Esophagus muscularis mucosa (tissue), 4 donors: ENCODE measurements around the gene CNTNAP2. TPM values are rescaled to one million over a fixed set of nuclear protein-coding genes. Genes with fewer than 3 reads are reported as not detected.

Source experiments
- DNase-seq: peaks from one replicate; pipeline ENCODE4 v3.0.0-alpha.2; 2017; ENCODE audit errors: extremely low spot score
- H3K27ac ChIP-seq, 4 donors: fragments of 200-600 bp; sonication (generic); replicated peaks in 1 of 4; 1 replicate in 3 of 4; 2 replicates in 1 of 4; pipeline ENCODE4 v1.5.1; 2016 to 2019; ENCODE audit warnings: mild to moderate bottlenecking in 1 of 4
- H3K27me3 ChIP-seq, 4 donors: fragments of 200-600 bp; sonication (generic); one replicate each; pipeline versions ENCODE4 v1.5.1 to v1.6.0; 2016 to 2019
- H3K36me3 ChIP-seq, 4 donors: fragments of 200-600 bp; sonication (generic); one replicate each; pipeline ENCODE4 v1.5.1; 2016 to 2019
- H3K4me1 ChIP-seq, 4 donors: fragments of 200-600 bp; sonication (generic); one replicate each; pipeline ENCODE4 v1.5.1; 2016 to 2019
- H3K4me3 ChIP-seq, 4 donors: fragments of 200-600 bp; sonication (generic); 1 replicate in 2 of 4; 2 replicates in 2 of 4; pipeline ENCODE4 v1.5.1; 2016 to 2019; ENCODE audit warnings: mild to moderate bottlenecking in 4 of 4, moderate library complexity in 1 of 4
- H3K9me3 ChIP-seq, 4 donors: fragments of 200-600 bp; sonication (generic); 1 replicate in 3 of 4; 2 replicates in 1 of 4; pipeline ENCODE4 v1.5.1; 2016 to 2019
- EP300 ChIP-seq: sonication (generic); formaldehyde crosslinking; IDR thresholded peaks from one replicate; pipeline ENCODE4 v1.6.1; 2017; ENCODE audit warnings: antibody characterized with exemption
- POLR2A ChIP-seq: fragments of 450-650 bp; IDR thresholded peaks from one replicate; pipeline ENCODE4 v1.6.1; 2017; ENCODE audit warnings: antibody characterized with exemption, moderate library complexity, mild to moderate bottlenecking, low read depth
- POLR2AphosphoS5 ChIP-seq, 2 donors: sonication (generic); formaldehyde crosslinking; IDR thresholded peaks; one replicate each; pipeline ENCODE4 v1.6.1; 2017; ENCODE audit warnings: antibody characterized with exemption in 2 of 2
- WGBS: methylation state at CpG from one replicate; pipeline ENCODE4 v1.1.5; 2018; 5-methylcytosine and 5-hydroxymethylcytosine counted together
- intact Hi-C: fragments of 100-400 bp; cut with DNase I; formaldehyde crosslinking; loops from one replicate; pipeline ENCODE4 v1.15.1; 2023
- total RNA-seq, 4 donors: library from RNA; depleted of rRNA; stranded (reverse); fragments of >200 nt; gene quantifications; one replicate each; pipeline versions ENCODE4 v1.1.0 to v1.2.1, GENCODE V29; 2016
- TF ChIP-seq, protein P1 (sequence below), 3 experiments: fragments of 200-600 bp in 2 of 3; fragments of 450-650 bp in 1 of 3; sonication (generic) in 2 of 3; IDR thresholded peaks; one replicate each; pipeline ENCODE4 v1.5.1; 2017 to 2019; ENCODE audit warnings: antibody characterized with exemption in 3 of 3, mild to moderate bottlenecking in 2 of 3, moderate library complexity in 1 of 3

The CNTNAP2 gene
- total RNA-seq, 4 donors from 2014 or later: 1.2 to 2.9 (median 1.9) TPM

DNA sequence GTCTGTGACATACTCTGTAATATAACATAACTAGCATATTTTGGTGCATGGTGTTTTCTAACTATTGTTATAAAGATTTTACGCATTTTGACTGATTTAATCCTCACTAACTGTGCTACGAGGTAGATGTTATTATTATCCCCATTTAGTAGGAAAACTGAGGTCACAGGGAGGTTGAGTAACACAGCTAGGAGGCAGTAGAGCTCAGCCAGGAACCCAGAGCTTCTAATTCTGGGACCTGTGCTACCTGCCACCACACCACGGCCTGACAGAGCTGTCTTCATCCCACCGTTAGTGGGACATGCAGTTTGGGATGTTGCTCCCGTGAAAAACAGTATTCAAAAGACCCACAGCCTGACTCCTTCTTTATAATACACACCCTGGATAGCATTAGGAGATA lies 962.5 kb downstream of the CNTNAP2 start:
- Histone ChIP-seq H3K4me3 (no peak overlapping the region), H3K9me3 (no peaks in the 10 kb centered on the region), H3K4me1 (no peaks in the 10 kb centered on the region), H3K36me3 (no peaks in the 10 kb centered on the region), H3K27ac (no peak overlapping the region), H3K27me3 (no peaks in the 10 kb centered on the region)
- intact Hi-C loops: no loop called here
- 73% methylated on average over 5 of the region's 5 CpGs for WGBS
- TF ChIP-seq, protein P1, sequence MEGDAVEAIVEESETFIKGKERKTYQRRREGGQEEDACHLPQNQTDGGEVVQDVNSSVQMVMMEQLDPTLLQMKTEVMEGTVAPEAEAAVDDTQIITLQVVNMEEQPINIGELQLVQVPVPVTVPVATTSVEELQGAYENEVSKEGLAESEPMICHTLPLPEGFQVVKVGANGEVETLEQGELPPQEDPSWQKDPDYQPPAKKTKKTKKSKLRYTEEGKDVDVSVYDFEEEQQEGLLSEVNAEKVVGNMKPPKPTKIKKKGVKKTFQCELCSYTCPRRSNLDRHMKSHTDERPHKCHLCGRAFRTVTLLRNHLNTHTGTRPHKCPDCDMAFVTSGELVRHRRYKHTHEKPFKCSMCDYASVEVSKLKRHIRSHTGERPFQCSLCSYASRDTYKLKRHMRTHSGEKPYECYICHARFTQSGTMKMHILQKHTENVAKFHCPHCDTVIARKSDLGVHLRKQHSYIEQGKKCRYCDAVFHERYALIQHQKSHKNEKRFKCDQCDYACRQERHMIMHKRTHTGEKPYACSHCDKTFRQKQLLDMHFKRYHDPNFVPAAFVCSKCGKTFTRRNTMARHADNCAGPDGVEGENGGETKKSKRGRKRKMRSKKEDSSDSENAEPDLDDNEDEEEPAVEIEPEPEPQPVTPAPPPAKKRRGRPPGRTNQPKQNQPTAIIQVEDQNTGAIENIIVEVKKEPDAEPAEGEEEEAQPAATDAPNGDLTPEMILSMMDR (IDR thresholded peaks at IDR 0.05): no peak
- no peak for TF ChIP-seq EP300
- TF ChIP-seq POLR2AphosphoS5 (IDR thresholded peaks at IDR 0.05): no peak
- no peak for TF ChIP-seq POLR2A
- no peak for DNase-seq

DNA sequence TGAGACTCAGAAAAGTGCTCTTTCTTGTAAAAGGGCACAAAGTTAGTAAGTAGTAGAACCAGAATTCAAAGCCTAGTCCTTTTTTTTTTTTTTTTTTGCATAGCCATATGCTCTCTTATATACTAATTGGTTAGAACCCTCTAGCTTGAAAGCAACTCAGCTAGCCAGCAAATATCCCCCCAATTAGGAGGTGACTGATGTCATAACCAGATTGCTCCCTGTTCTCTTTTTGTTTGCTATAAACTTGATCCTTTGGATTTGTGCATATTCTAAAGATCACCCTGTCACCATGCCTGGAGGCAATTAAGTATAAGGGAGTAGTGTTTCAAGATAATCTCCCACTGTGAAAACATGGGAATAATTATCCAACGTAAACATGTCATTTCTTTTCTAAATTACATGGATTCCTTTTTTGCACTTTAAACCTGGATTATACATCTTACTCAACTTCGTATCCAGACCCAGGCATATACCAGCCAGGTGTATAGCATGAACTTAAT lies 963.4 kb downstream of the CNTNAP2 start:
- H3K27ac ChIP-seq: no peak overlapping the region
- H3K36me3 ChIP-seq: no peaks in the 10 kb centered on the region
- TF ChIP-seq POLR2A (no peak), EP300 (no peak), POLR2AphosphoS5 (IDR thresholded peaks at IDR 0.05) (no peak)
- TF ChIP-seq, protein P1 (IDR thresholded peaks at IDR 0.05): no peak
- no peaks in the 10 kb centered on the region for H3K27me3 ChIP-seq
- WGBS: 79% methylated on average over 2 of the region's 2 CpGs
- H3K4me3 ChIP-seq: no peak overlapping the region
- intact Hi-C loops: no loop called here
- no peak for DNase-seq
- H3K9me3 ChIP-seq: no peaks in the 10 kb centered on the region
- no peaks in the 10 kb centered on the region for H3K4me1 ChIP-seq

DNA sequence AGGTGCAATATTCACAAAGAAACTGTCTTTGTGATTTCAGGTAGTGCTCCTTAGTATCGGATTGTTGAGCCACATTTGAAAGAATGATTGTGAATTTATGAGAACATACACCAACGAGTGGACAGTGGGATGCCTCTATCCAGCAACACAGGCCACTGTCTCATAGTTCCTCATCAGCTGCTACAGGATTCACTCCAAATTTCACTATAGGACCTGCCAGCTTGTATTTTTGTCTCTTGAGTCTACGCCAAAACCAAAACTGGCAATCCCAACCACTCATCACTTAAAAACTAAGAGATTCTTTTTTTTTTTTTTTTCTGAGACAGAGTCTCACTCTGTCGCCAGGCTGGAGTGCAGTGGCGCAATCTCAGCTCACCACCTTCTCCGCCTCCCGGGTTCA lies 964.5 kb downstream of the CNTNAP2 start:
- Histone ChIP-seq H3K4me3 (no peak overlapping the region), H3K36me3 (no peaks in the 10 kb centered on the region), H3K4me1 (no peaks in the 10 kb centered on the region), H3K27me3 (no peaks in the 10 kb centered on the region), H3K9me3 (no peaks in the 10 kb centered on the region), H3K27ac (no peak overlapping the region)
- DNase-seq: no peak
- 86% methylated on average over 7 of the region's 7 CpGs for WGBS
- intact Hi-C loops: no loop called here
- TF ChIP-seq, protein P1 (IDR thresholded peaks at IDR 0.05): no peak
- no peak for TF ChIP-seq EP300
- TF ChIP-seq POLR2A: no peak
- no peak for TF ChIP-seq POLR2AphosphoS5 (IDR thresholded peaks at IDR 0.05)

DNA sequence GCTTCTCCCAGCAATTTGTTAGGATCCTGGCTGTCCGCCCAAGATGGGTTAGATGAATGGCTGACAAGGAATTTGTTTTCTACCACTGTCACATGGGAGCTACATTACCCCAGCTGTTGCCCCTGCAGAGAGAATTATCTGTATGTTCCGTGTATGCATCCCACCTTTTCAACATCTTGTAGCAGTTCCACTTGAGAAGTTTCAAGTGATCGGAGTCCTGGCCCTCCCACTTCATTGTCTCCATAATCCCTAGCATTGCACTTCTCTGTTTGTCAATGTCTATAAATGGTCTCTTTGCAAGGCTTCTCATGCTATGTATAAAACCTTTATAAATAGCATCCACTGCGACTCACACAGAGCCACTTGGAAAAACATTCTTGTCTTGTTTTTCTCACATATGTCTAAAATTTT lies 972.5 kb downstream of the CNTNAP2 start:
- no peaks in the 10 kb centered on the region for H3K27me3 ChIP-seq
- WGBS: 69% methylated on average over 4 of the region's 4 CpGs
- H3K36me3 ChIP-seq: no peaks in the 10 kb centered on the region
- TF ChIP-seq EP300: no peak
- TF ChIP-seq POLR2A: no peak
- TF ChIP-seq, protein P1 (IDR thresholded peaks at IDR 0.05): no peak
- no peak for TF ChIP-seq POLR2AphosphoS5 (IDR thresholded peaks at IDR 0.05)
- H3K4me1 ChIP-seq: no peaks in the 10 kb centered on the region
- no peak overlapping the region for H3K4me3 ChIP-seq
- DNase-seq: no peak
- H3K9me3 ChIP-seq: no peaks in the 10 kb centered on the region
- intact Hi-C loops: no loop called here
- H3K27ac ChIP-seq: no peak overlapping the region

DNA sequence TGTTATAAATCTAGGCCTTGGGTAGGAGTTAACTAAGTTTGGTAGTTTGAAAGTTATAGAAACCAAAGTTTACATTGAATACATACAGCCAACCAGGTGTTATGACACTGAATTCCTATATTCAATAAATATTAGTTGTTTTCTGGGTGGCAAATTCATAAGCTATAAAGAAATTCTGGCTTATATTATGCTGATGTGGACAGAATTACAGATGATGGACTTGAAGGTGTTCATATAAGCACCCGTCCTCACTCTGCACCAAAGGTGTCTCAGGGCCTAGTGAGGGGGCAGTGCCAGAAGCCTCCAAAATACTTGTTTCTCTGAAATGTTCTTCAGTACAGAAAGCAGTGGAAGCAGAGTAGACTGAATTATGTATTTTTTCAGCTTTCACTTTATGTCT lies 973.0 kb downstream of the CNTNAP2 start:
- no peak overlapping the region for H3K27ac ChIP-seq
- no peaks in the 10 kb centered on the region for H3K27me3 ChIP-seq
- H3K36me3 ChIP-seq: no peaks in the 10 kb centered on the region
- no peak overlapping the region for H3K4me3 ChIP-seq
- TF ChIP-seq POLR2AphosphoS5 (IDR thresholded peaks at IDR 0.05): no peak
- no peak for TF ChIP-seq EP300
- no peak for TF ChIP-seq POLR2A
- TF ChIP-seq, protein P1 (IDR thresholded peaks at IDR 0.05): no peak
- H3K9me3 ChIP-seq: no peaks in the 10 kb centered on the region
- WGBS: 89% methylated on average over 1 of the region's 1 CpG
- no peaks in the 10 kb centered on the region for H3K4me1 ChIP-seq
- DNase-seq: no peak
- intact Hi-C loops: no loop called here
